HK-2 (cell line): ENCODE measurements around the gene POU2AF2.
"Not testable (repeated sequence)": the region's sequence is repeated elsewhere in the genome, so short reads cannot be mapped to it uniquely, and the experiment has no call there.

Experiments
- DNase-seq: peaks from one replicate; pipeline ENCODE4 v3.0.0-alpha.2; 2018; ENCODE audit not compliant: unreplicated experiment

POU2AF2 gene, protein sequence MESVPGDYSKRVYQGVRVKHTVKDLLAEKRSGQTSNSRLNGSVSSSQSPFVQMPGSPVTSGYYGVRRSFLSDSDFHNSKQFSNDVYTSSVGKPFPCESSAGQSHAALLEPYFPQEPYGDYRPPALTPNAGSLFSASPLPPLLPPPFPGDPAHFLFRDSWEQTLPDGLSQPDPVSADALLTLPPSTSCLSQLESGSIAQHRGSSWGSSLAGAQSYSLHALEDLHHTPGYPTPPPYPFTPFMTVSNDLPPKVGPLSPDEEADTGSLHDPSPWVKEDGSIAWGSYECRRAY

DNA sequence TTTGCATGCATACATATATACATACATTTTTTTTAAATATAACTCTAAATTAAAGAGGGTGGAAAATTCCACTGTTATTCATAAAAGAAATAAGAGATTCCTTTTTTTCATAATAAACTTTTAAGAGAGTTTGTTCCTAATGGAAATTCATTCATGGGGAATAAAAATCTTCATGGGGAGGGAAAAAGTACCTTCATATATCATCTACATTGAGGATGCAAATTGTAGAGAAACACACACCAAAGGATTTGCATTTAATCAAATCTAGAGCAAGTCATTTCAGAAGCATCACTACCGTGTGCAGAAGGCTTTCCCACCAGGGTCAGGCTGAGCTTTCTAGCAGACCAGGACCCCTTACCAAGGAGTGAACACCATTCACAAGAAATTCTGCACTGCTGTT lies at the start of gene POU2AF2:
POU2AF2 (plus strand) TSS at position 301 of the 400 bp plus-strand sequence. CDS start 129 bp downstream, outside the sequence.
- DNase-seq: no peak

DNA sequence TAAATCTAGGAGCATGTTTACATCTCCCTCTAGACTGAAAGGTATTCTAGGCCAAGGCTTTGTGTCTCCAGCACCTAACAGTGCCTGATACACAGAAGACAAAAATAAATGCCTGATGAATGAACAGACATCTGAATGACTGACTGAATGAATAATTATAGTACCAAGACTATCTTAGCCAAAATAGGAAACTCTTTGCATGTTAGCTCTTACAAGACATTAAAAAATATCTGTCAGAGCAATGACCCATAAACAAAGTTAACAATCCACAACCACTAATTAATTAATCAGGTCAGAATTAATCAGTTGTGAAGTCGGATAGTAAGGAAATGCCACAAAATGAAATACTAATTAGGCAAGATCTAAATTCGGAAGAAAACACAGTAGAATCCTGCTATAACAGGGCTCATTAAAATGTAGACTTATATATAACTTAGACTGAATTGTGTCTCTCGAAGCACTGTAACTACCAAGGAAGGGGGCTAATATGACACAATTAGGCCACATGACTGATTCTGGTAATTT lies 45.5 kb upstream of the POU2AF2 start:
- no peak for DNase-seq

DNA sequence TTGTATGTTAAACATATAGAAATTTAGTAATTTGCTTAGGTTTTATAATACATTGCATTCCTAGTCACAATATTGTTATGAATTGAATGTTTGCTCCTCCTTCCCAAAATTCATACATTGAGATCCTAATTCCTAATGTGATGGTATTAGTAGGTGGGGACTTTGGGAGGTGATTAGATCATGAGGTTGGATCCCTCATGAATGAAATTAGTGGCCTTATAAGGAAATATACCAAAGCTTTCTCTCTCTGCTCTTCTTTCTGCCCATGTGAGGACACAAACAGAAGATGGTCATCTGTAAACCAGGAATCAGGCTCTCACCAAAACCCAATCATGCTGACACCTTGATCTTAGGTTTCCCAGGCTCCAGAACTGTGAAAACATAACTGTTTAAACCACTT lies 41.3 kb upstream of the POU2AF2 start:
- DNase-seq: no peak

DNA sequence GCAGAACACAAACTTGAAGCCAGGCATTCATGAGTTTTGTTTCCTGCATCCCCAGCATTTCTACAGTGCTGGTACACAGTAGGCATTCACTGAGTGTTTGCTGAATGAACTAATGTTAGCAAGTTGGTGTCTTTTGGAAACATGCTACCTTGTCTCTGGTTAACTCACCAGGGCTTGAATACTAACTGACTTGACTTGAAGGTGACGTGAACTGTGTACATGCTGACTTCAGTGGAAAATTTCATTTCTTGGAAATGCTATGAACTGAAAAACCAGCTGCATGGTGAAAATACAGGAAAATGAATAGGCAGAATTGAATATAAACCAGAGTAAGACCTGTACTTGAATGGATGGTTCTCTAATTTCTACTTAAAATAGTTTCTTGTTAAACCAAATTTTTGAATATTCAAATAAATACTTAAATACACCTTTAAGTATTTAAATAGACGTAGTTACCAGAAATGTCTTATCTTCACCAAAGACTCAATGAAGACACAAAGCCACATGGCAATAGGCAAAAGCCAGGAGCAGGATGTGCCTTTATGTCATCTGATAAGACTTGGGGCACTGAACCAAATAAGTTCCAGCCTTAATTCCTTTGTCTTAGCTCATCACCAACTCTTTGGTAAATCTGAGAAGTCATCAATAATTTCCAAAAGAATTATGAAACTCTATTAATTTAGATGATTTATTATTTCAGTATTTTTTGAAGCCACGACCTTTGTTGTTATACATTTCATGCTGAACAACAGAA lies 39.7 kb upstream of the POU2AF2 start:
- DNase-seq: no peak

DNA sequence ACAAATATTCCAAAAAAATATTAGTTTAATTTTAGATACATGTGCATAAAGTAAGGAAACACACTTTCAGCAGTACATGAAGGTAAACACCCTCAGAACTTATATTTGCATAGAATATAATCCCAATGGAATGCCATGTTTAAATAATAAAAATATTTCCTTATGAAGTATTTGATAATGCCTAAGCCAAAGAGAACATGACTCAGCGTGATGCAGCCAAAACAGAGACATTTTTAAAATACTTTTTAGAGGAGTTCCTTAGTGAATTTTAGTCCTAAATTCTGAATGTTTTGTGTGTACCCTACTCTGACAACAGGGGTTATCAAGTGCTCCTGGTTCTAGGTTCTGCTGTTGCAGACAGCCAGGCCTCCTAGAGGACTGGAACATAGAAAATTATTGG lies 39.1 kb upstream of the POU2AF2 start:
- no peak for DNase-seq

DNA sequence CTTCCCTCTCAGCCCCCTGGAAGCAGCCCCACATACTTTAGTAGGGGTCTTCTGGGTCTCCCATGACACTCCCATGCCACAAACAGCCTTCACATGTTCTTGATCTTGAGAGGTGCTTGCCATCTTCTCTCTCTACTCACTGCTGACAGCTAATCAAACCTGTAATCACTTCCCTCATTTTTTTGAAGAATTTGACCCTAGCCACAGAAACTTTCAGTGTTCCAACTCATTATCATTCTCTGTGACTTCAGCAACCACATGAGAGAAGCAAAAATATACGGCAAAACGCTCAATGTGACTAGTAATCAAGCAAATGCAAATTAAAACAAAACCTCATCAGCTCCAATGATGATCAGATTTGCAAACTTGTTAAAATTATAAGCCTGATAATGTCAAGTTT lies 38.3 kb upstream of the POU2AF2 start:
- DNase-seq: no peak

DNA sequence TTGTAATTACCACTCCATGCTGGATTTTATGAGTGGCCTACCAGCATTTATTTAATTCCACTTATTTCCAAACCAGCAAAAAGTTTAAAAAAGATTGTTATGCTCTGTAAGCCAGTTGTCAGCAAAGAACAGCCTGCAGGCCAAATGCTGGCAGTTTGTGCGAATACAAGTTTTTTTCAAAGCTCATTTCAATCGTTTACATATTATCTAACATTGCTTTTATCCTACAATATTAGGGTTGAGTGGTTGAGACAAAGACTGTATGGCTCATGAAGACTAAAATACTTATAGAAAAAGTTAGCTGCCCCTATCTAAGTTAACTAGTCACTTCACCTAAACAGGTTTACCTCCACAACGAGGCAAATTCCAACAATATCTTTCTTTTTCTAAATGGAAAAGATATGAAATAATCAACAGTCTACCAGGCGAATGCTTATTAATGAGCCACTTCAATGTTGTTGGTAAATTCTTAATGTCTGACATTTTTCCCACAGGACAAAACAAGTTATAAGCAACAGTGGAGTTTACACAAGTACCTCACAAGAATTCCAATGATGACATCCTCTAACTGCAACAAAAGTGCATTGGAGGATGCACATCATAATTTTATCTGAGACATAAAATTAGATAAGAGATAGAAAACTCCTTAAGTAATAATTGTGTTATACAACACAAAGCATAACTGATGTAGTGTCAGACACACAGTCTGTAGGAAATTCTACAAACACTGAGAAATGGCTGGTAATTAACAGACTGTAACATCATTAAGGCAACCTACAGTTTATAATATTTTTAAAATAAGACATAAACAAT lies 35.8 kb upstream of the POU2AF2 start:
- no peak for DNase-seq

DNA sequence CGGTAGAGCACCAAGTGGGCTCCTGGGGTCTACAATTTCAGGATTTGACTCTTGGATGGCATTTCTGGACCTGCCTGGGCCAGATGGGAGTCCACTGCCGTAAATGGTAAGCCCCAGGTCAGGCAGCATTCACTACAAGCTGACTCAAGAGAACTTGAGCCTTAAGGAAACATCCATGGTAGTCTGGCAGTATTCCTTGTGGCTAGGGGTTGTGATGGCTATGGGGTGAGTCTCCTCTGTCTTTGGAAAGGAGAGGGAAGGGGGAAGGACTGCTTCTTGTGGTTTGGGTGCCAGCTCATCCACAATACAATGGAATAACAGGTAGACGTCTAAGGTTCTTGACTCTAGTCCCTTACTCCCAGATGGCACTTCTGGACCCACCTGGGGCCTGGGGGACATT lies 32.3 kb upstream of the POU2AF2 start:
- DNase-seq: no peak

DNA sequence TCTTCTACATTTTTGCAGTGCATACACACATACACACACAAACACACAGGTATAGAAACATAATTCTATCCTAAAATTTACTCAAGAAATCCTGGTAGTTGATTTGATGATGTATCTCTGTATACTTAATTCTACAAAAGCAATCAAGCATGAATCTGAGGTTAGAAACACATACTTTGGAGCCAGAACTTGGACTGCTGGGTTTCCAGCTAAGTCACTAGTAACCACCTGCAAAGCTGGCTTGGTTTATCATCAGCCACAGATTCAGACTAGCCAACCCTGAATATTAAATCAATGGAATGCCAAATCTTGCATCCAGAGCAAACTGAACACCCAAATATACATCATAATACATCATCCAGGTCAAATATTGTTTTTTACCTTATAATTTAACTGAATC lies 24.8 kb upstream of the POU2AF2 start:
- DNase-seq: no peak

DNA sequence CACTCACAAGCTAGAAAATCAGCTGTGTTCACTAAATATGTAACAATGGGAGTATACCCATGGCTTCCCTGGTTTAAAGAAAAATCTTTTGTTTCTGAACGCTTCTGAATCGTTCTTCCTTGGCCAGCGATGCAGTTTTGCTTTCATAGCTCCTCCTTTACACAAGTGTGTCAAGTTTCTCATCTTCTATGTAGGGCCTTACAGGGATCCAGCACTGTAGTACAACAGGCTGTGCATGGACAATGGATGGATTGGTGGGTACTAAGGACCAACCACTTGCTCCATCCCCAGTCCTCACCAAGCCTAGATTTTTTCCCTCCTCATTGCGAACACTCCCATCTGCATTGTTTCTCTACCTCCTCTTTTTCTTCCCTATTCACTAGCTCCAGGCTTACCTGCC lies 24.3 kb upstream of the POU2AF2 start:
- no peak for DNase-seq

DNA sequence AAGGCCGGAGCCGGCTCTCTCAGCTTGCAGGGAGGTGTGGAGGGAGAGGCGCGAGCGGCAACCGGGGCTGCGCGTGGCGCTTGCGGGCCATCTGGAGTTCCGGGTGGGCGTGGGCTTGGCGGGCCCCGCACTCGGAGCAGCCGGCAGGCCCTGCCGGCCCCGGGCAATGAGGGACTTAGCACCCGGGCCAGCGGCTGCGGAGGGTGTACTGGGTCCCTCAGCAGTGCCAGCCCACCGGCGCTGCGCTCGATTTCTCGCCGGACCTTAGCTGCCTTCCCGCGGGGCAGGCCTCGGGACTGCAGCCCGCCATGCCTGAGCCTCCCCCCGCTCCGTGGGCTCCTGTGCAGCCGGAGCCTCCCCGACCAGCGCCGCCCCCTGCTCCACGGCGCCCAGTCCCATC lies 23.6 kb upstream of the POU2AF2 start:
- not testable (repeated sequence) for DNase-seq

DNA sequence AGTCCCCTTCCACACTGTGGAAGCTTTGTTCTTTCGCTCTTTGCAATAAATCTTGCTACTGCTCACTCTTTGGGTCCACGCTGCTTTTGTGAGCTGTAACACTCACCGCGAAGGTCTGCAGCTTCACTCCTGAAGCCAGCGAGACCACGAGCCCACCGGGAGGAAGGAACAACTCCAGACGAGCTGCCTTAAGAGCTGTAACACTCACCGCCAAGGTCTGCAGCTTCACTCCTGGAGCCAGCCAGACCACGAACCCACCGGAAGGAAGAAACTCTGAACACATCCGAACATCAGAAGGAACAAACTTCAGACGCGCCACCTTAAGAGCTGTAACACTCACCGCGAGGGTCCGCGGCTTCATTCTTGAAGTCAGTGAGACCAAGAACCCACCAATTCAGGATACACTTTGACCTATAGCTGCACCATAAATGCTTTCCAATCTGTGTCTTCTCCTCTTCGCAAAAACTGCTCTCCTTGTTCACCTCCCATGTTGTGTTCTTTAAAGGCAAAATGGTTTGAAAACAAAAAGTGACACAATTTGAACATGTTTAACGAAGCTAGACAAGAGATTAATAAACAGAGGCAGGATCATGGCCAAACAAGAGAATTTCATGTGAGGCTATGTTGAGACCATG lies 22.6 kb upstream of the POU2AF2 start:
- DNase-seq: not testable (repeated sequence)

DNA sequence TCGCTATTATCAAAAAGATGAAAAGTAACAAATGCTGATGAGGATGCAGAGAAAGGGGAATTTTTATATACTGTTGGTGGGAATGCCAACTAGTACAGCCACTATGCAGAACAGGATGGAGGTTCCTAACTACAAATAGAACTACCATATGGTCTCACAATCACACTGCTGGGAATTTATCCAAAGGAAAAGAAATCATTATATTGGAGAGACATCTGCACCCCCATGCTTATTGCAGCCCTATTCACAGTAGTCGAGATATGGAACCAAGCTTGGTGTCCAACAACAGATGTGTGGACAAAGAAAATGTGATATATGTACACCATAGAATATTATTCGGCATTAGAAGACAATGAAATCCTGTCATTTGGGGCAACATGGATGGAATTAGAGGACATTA lies 19.6 kb upstream of the POU2AF2 start:
- DNase-seq: no peak

DNA sequence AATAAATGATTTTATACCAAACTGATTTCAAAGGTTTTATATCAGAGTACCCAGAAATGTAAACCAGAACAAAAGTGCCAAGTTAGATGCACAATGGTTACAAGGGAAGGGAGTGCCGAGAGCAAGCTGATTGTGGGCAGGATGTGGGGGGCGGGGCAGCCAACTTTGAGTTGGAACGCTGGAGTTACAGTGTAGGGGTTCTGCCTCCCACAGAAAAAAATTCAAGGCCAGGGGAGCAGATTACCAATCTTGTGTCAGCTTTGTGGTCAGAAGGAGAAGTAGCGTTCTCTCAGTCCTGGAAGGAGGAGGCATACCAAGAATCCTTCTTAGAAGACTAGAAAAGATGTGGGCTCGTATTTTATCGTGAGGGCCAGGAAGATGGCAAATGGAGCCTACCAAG lies 15.9 kb upstream of the POU2AF2 start:
- DNase-seq: no peak

DNA sequence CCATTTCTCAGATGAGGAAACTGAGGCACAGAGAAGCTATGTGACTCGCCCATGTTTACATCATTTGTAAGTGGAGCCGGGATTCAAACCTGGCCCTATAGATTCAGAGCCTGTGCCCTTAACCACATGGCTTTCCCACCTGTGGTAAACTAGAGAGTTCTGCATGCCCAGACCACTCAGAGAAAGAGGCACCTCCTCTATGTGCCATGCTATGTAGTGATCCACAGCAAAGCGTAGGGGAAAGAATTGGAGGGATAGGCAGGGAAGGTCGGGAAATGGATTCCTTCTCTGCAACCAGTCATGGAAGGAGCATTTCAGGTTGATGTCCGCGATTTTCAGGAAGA lies 15.4 kb upstream of the POU2AF2 start:
- DNase-seq: no peak

DNA sequence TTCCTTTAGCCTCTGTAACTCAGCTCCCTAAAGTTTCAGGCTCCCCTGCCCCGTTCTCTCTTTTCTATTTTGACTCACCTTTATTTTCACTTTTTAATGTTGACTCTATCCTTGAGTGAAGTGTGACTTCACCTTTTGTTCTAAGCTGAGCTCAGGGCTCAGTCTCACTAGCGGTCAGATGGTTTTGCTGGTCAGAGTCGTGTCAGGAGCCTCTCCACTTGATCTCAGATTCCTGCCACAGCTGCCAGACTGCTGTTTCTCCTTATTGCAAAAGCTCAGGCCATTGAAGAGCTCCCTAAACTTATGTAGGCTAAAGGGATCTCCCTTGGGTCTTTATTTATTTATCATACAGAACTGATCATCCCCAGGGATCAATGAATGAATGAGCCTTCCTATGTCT lies 13.7 kb upstream of the POU2AF2 start:
- no peak for DNase-seq

DNA sequence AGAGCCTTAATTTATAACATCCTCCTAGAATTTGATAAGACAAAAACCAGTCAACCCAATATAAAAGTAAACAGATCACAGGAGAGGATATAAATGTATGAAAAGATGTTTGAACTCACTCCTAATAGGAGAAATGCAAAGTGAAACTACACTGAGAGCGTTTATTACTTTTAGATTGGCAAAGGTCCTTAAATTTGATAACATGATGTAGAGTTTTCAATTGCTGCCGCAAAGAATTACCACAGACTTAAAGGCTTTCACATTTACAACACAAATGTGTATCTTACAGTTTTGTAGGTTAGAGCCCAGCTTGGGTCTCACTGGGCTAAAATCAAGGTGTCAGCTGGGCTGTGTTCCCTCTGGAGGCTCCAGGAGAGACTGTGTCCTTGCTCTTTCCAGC lies 9.1 kb upstream of the POU2AF2 start:
- DNase-seq: no peak

DNA sequence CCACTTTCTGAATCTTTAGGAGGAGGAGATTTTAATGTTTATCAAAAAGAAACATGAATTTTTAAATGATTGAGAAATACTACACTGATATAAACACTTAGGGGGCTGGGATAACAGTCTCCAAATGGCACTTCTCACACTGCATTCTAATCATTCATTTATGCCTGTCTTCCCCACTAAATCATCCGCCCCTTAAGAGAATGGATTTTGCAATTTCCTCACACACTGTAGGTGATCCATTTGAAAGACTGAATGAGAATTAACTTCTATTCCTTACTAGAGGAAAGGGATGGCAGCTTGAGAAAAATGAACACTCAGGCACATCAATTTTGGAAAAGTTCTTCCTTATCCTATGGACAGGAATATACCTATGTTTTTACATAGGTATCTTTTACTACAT lies 7.6 kb upstream of the POU2AF2 start:
- DNase-seq: no peak

DNA sequence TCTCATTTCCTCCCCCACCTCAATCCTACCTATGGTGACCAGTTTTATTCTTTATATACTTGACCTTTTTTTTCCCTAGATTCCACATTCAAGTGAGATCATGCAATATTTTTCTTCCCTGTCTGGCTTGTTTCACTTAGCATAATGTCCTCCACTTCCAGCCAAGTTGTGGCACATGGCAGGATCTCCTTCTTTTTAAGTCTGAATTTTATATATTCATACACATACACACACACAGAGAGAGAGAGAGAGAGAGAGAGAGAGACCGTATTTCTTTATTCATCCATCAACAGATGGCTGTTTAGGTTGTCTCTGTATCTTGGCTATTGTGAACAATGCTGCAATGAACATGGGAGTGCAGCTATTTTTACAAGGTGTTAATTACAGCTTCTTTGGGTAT lies 1.4 kb downstream of the POU2AF2 start:
- DNase-seq: no peak

DNA sequence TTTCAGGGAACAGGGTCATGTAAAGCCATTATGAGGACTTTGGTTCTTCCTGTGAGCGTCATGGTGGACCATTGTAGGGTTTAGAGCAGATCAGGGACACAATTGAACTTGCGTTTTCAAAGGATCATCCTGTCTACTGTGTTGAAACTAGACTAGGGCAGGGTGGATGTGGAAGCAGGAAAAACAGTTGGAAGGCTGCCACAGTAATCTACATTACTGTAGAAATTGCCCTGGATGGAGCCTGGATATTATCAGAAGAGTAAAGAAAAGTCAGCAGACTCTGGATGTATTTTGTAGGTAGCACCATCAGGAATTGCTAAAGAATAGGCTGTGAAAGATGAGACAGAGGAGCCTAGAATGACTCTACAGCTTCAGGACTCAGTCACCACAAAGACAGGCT lies 5.4 kb downstream of the POU2AF2 start:
- DNase-seq: no peak

DNA sequence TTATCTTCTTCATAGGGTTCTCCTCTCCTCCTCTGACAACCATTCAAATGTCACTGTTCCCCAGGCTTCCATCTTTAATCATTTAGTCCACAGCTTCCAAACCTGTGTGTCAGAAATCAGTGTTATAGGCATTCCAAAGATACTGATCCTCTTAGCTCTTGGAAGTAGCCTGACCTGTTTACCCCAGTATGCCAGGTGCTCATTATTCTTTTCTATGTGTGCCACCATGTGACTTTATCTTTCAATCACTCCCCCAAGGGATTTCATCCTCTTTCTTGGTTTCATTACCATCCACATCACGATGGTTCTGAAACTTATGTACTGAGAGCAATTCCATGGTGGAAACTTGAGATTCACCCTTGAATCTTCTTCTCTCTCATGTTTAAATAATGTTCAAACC lies 7.6 kb downstream of the POU2AF2 start:
- DNase-seq: no peak

DNA sequence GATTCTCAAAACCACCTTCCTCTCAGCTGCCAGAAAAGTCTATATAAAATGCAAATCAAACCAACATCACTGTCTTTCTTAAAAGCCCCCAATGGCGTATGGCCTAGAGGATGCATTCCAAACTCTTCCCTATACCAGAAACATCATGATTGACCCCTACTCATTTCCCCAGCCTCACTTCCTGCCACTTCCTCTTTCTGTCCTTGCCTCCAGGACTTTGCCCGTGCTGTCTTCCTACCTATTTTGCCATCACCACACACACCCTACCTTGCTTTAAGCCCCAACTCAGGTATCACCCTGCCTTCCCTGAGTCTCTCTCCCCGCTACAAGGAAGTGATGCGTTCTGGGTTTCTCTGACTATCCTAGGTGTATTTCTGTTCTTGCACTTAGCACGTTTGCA lies 8.1 kb downstream of the POU2AF2 start:
- DNase-seq: no peak
